ENCODE data around the gene CDRT4. TPM values are rescaled to one million over a fixed set of nuclear protein-coding genes. Genes with fewer than 3 reads are reported as not detected.
"Not testable (repeated sequence)": the region's sequence is repeated elsewhere in the genome, so short reads cannot be mapped to it uniquely, and the experiment has no call there.

Gene CDRT4
- total RNA-seq, 4 donors from 2014 or later = 4.0 to 13.4 (median 11.1) TPM

DNA sequence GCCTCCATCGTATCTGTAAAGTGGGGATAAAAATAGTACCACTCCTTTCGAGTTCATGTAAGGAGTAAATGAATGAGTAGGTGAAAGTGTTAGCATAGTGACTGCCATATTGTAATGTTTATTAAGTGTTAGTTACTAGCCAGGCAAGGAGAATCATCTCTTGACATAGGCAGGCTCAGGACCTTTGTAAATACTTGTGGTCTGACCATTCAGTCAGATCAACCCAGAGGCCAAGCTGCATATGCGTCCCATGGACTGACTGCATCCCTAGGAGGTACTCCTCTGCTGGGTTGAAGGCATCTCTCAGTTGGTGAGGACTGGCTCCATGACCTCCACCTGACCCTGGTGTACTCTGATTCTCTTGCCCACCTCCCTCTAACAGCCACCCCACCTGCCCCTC lies 40.5 kb upstream of the CDRT4 start:
- H3K27ac ChIP-seq = no peak overlapping the region
- no peak for DNase-seq
- H3K27me3 ChIP-seq = no peaks in the 10 kb centered on the region
- WGBS, 2 donors = 94 to 96% methylated on average over 3 of the region's 3 CpGs
- H3K36me3 ChIP-seq = no peaks in the 10 kb centered on the region
- H3K9me3 ChIP-seq = no peaks in the 10 kb centered on the region
- H3K4me3 ChIP-seq (replicated peaks in 1 of 3) = no peak overlapping the region
- H3K4me1 ChIP-seq = peaks cover 42 to 44% of the 10 kb centered on the region in 2 donors
- TF ChIP-seq, protein P1, sequence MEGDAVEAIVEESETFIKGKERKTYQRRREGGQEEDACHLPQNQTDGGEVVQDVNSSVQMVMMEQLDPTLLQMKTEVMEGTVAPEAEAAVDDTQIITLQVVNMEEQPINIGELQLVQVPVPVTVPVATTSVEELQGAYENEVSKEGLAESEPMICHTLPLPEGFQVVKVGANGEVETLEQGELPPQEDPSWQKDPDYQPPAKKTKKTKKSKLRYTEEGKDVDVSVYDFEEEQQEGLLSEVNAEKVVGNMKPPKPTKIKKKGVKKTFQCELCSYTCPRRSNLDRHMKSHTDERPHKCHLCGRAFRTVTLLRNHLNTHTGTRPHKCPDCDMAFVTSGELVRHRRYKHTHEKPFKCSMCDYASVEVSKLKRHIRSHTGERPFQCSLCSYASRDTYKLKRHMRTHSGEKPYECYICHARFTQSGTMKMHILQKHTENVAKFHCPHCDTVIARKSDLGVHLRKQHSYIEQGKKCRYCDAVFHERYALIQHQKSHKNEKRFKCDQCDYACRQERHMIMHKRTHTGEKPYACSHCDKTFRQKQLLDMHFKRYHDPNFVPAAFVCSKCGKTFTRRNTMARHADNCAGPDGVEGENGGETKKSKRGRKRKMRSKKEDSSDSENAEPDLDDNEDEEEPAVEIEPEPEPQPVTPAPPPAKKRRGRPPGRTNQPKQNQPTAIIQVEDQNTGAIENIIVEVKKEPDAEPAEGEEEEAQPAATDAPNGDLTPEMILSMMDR (IDR thresholded peaks at IDR 0.05) = no peak
- no peak for TF ChIP-seq POLR2A (IDR thresholded peaks at IDR 0.05)
- intact Hi-C loops (cut with DNase I) = no loop called here

DNA sequence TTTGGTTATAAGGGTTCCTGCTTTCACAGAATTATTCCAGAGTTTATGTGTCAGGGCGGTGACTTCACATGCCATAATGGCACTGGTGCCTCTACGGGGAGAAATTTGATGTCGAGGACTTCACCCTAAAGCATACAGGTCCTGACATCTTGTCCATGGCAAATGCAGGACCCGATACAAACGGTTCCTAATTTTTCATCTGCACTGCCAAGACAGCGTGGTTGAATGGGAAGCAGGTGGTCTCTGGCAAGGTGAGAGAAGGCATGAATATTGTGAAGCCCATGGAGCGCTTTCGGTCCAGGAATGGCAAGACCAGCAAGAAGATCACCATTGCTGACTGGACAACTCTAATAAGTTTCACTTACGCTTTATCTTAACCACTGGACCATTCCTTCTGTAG lies 39.6 kb upstream of the CDRT4 start:
- no peak overlapping the region for H3K4me3 ChIP-seq (replicated peaks in 1 of 3)
- peaks cover 39 to 41% of the 10 kb centered on the region in 2 donors for H3K4me1 ChIP-seq
- H3K27me3 ChIP-seq = no peaks in the 10 kb centered on the region
- no peaks in the 10 kb centered on the region for H3K36me3 ChIP-seq
- no peak for DNase-seq
- TF ChIP-seq, protein P1 (IDR thresholded peaks at IDR 0.05) = no peak
- TF ChIP-seq POLR2A (IDR thresholded peaks at IDR 0.05) = no peak
- whole genome bisulfite sequencing, 2 donors = 95 to 98% methylated on average over 9 of the region's 9 CpGs
- intact Hi-C loops (cut with DNase I) = no loop called here
- no peaks in the 10 kb centered on the region for H3K9me3 ChIP-seq
- H3K27ac ChIP-seq = no peak overlapping the region

DNA sequence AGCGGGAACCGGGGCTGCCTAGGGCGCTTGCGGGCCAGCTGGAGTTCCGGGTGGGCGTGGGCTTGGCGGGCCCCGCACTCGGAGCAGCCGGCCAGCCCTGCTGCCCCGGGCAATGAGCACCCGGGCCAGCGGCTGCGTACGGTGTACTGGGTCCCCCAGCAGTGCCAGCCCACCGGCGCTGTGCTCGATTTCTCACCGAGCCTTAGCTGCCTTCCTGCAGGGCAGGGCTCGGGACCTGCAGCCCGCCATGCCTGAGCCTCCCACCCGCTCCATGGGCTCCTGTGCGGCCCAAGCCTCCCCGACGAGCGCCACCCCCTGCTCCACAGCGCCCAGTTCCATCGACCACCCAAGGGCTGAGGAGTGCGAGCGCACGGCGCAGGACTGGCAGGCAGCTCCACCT lies 38.3 kb upstream of the CDRT4 start:
- intact Hi-C loops (cut with DNase I); H3K9me3 ChIP-seq; H3K27me3 ChIP-seq; H3K27ac ChIP-seq; H3K36me3 ChIP-seq; DNase-seq; H3K4me3 ChIP-seq (replicated peaks in 1 of 3): not testable (repeated sequence)
- WGBS, 2 donors = 96% methylated on average over 5 of the region's 32 CpGs; no CpG with 5 or more reads in 1 of the 2 donors
- H3K4me1 ChIP-seq = peaks cover 35 to 42% of the 10 kb centered on the region in 2 donors

DNA sequence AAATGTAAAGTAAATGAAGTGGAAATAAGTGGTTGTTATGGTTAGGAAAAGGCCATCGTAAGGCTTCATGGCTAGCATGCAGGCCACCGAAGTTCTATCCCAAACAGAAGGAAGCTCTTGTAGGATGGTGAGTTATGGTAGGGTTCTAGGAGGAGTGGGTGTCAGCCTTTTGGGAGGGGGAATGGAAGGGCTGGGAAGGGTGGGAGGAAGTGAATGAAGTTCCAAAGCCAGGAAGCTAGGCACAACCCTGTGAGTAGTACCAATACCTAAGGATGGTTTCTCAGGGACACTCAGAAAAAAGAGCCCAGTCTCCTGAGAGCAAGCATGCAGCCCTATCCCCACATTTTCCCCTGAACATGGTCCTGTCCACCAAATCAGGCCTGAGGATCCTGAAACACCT lies 36.3 kb upstream of the CDRT4 start:
- Histone ChIP-seq H3K4me3 (replicated peaks in 1 of 3) (no peak overlapping the region), H3K9me3 (no peaks in the 10 kb centered on the region), H3K4me1 (peaks cover 27 to 33% of the 10 kb centered on the region in 2 donors), H3K27ac (peak overlapping the region in 2 of 3 donors; percentile 92 to 94), H3K36me3 (no peaks in the 10 kb centered on the region), H3K27me3 (no peaks in the 10 kb centered on the region)
- no peak for DNase-seq
- intact Hi-C loops (cut with DNase I) = loop anchor here (2.0 kb wide), 1 partner anchor 243 kb away; no protein-coding TSS in a partner anchor
- 39 to 42% methylated on average over 2 of the region's 2 CpGs for WGBS, 2 donors
- TF ChIP-seq, protein P1 (IDR thresholded peaks at IDR 0.05) = no peak
- no peak for TF ChIP-seq POLR2A (IDR thresholded peaks at IDR 0.05)

DNA sequence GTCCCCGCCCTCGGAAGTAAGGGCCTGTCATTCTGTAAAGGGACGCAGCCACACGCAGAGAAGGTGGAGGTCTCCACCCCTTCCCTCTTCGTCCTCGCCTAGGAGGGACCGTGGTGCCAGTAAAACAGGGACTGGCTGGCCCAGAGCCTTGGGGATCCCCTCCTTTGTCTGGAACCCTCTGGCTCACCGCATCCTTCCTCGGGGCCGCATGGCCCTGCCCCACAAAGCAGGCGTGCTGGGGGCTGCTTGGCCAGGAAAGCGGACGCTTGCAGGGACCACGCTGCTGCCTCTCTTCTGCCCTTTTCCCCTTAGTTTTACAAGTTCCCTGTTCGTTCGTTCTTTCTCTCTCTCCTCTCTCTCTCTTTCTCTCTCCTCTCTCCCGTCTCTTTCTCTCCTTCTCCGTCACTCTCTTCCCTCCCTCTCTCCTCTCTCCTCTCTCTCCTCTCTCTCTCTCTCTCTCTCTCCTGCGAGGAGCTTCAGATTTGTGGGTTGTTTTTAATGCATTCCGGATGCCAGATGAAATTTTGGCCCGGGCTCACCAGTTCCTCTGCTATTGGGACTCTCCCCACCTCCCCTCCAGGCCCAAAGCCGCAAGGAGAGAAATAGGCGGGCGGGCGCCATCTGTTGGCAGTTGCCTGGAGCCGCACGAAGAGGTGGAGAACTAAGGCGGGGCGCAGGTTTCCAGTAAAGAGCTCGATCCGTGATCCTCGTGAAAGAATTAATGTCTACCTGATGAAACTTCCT lies 35.1 kb upstream of the CDRT4 start:
- DNase-seq = peak; percentile 94 to 97
- peaks cover 27 to 33% of the 10 kb centered on the region in 2 donors for H3K4me1 ChIP-seq
- no peaks in the 10 kb centered on the region for H3K36me3 ChIP-seq
- H3K27ac ChIP-seq = peak overlapping the region; percentile 80 to 94 (median 92)
- no peaks in the 10 kb centered on the region for H3K9me3 ChIP-seq
- H3K27me3 ChIP-seq = no peaks in the 10 kb centered on the region
- no peak for TF ChIP-seq POLR2A (IDR thresholded peaks at IDR 0.05)
- TF ChIP-seq, protein P1 (IDR thresholded peaks at IDR 0.05) = peak; percentile 36 to 97 (median 86)
- peak overlapping the region in 1 of 3 donors; percentile 10 for H3K4me3 ChIP-seq (replicated peaks in 1 of 3)
- intact Hi-C loops (cut with DNase I) = loop anchor here (2.0 kb wide), 1 partner anchor 242 kb away; no protein-coding TSS in a partner anchor
- WGBS, 2 donors = 23 to 30% methylated on average over 31 to 32 of the region's 32 CpGs

Data from thyroid gland (tissue), 4 donors.